Stimulated activated naive B cell treated with anti-CD40 and anti-IgM and Interleukin-4, amounts not matched to agents 10 μg/mL and 1 μg/mL and 100 μg/mL, for 72 hours (primary cell): Measurements from ENCODE around the gene TDRD7.

Experiments
- ATAC-seq, 2 donors: fragments of 150-1000 bp; cut with Tn5 transposase; replicated peaks; 2 replicates each; pipeline ENCODE4 v1.10.0; 2021; ENCODE audit warnings: moderate library complexity in 1 of 2
- DNase-seq: peaks from one replicate; pipeline ENCODE4 v3.0.0; 2021
- H3K27ac Mint-ChIP-seq: one replicate; pipeline ENCODE4 v1.8.0; 2022; ENCODE audit warnings: mild to moderate bottlenecking, mixed read lengths
- H3K27me3 Mint-ChIP-seq, 2 donors: one replicate each; pipeline ENCODE4 v1.8.0; 2022; ENCODE audit warnings: mixed read lengths in 2 of 2
- H3K36me3 Mint-ChIP-seq, 2 donors: one replicate each; pipeline ENCODE4 v1.8.0; 2022; ENCODE audit warnings: mixed read lengths in 2 of 2, mild to moderate bottlenecking in 1 of 2
- H3K4me1 Mint-ChIP-seq, 2 donors: one replicate each; pipeline ENCODE4 v1.8.0; 2022; ENCODE audit warnings: mixed read lengths in 2 of 2, mild to moderate bottlenecking in 1 of 2
- H3K4me3 Mint-ChIP-seq, 2 donors: one replicate each; pipeline ENCODE4 v1.8.0; 2022; ENCODE audit warnings: mild to moderate bottlenecking in 2 of 2, mixed read lengths in 2 of 2, moderate library complexity in 1 of 2
- H3K9me3 Mint-ChIP-seq, 2 donors: one replicate each; pipeline ENCODE4 v1.8.0; 2022; ENCODE audit warnings: mixed read lengths in 2 of 2, mild to moderate bottlenecking in 1 of 2

Gene TDRD7

GRCh38 chr9:97376902-97377301 lies 35.0 kb upstream of the TDRD7 start:
- peaks cover 3 to 30% of the 10 kb centered on the region in 2 donors for H3K36me3 Mint-ChIP-seq
- no peak overlapping the region for H3K4me3 Mint-ChIP-seq
- H3K4me1 Mint-ChIP-seq: peaks cover 7 to 9% of the 10 kb centered on the region in 2 donors
- ATAC-seq (peak in 1 of 2 donors; percentile 36), DNase-seq (no peak)
- H3K27ac Mint-ChIP-seq: no peak overlapping the region
- no peaks in the 10 kb centered on the region for H3K27me3 Mint-ChIP-seq
- H3K9me3 Mint-ChIP-seq: no peaks in the 10 kb centered on the region

- peak; percentile 72 to 84 for ATAC-seq
- peak overlapping the region in 1 of 2 donors; percentile 41 for H3K4me3 Mint-ChIP-seq
- H3K36me3 Mint-ChIP-seq: peaks cover 0 to 18% of the 10 kb centered on the region in 2 donors
- DNase-seq: no peak
- H3K4me1 Mint-ChIP-seq: peaks cover 21 to 42% of the 10 kb centered on the region in 2 donors
- no peaks in the 10 kb centered on the region for H3K9me3 Mint-ChIP-seq
- H3K27ac Mint-ChIP-seq: peak overlapping the region; percentile 33
- H3K27me3 Mint-ChIP-seq: peaks cover 17 to 18% of the 10 kb centered on the region in 2 donors
Observed at GRCh38 chr9:97382099-97382718, 29.7 kb upstream of the TDRD7 start.

GRCh38 chr9:97384406-97385262 lies 27.3 kb upstream of the TDRD7 start:
- DNase-seq (no peak), ATAC-seq (no peak)
- H3K9me3 Mint-ChIP-seq: no peaks in the 10 kb centered on the region
- peaks cover 0 to 9% of the 10 kb centered on the region in 2 donors for H3K36me3 Mint-ChIP-seq
- peaks cover 28 to 35% of the 10 kb centered on the region in 2 donors for H3K27me3 Mint-ChIP-seq
- no peak overlapping the region for H3K4me3 Mint-ChIP-seq
- peaks cover 35 to 66% of the 10 kb centered on the region in 2 donors for H3K4me1 Mint-ChIP-seq
- no peak overlapping the region for H3K27ac Mint-ChIP-seq

DNA sequence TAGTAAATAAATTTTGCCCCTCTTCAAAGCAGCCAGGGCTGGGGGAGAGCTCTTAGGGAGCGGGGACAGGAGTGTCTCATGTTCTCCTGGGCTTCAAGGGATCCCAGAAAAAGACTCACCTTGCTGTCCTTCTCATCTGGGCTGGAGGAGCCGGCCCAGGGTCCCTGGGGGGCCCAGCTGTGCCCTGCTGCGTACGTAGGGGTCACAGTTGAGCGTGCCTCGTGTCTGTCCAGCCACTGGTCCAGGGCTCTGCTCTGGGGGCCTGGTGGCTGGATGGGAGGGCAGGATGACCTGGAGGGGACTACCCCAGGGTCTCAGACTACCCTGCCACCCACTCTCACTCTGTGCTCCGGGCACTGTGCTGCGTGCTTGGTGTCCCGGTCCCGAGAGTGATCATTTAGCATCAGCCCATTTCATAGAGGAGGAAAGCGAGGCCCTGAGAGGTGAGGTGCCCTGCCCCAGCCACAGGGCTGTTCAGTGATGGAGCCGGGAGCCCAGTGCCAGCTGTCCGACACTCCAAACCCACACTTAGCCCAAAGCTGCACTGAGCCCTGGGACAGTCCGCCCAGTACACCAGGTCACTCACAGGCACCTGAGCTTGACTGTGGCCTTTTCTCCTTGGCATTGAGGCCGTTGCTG lies 26.2 kb upstream of the TDRD7 start:
- peaks cover 0 to 7% of the 10 kb centered on the region in 2 donors for H3K36me3 Mint-ChIP-seq
- no peaks in the 10 kb centered on the region for H3K9me3 Mint-ChIP-seq
- H3K27me3 Mint-ChIP-seq: peaks cover 28 to 46% of the 10 kb centered on the region in 2 donors
- ATAC-seq: no peak
- H3K4me1 Mint-ChIP-seq: peaks cover 38 to 66% of the 10 kb centered on the region in 2 donors
- no peak for DNase-seq
- H3K4me3 Mint-ChIP-seq: no peak overlapping the region
- H3K27ac Mint-ChIP-seq: no peak overlapping the region

GRCh38 chr9:97386265-97386633 lies 25.6 kb upstream of the TDRD7 start:
- no peak overlapping the region for H3K27ac Mint-ChIP-seq
- peaks cover 30 to 48% of the 10 kb centered on the region in 2 donors for H3K27me3 Mint-ChIP-seq
- H3K36me3 Mint-ChIP-seq: peaks cover 0 to 3% of the 10 kb centered on the region in 2 donors
- ATAC-seq (no peak), DNase-seq (no peak)
- H3K9me3 Mint-ChIP-seq: no peaks in the 10 kb centered on the region
- H3K4me1 Mint-ChIP-seq: peaks cover 39 to 63% of the 10 kb centered on the region in 2 donors
- no peak overlapping the region for H3K4me3 Mint-ChIP-seq

DNA sequence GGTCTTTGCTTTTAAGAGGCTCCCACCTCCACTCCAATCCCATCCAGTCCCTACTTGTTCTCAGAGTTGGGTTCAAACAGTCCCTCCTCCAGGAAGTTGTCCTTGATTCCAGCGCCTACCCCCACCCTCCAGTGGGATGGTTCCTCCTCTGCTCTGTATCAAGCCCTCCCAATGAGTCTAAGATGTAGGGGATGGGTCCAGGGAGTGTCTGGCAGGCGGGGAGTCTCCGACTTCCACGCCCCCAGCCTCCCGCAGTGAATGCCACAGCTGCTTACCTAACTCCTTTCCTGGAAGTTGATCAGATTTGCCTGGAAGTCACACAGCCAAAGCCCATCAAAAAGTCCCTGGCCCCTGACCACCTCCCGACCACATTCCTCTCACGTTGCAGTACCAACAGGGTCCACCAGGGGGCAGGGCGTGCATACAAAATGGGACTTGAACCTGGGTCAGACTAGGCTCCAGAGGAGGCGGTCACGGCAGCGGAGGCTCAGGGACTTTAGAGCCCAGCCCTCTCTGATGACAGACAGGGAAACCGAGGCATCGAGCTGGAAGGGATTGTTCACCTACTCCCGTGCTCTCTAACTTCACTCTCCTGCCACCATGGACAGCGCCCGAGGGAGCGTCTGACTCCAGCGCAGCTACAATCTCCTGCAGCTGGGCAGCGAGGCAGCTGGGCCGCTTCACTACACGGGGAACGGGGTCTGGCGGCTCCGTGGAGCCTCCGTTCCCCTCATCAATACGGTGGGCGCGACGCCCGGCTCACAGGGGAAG lies 25.0 kb upstream of the TDRD7 start:
- H3K9me3 Mint-ChIP-seq: no peaks in the 10 kb centered on the region
- peaks cover 35 to 55% of the 10 kb centered on the region in 2 donors for H3K27me3 Mint-ChIP-seq
- H3K4me1 Mint-ChIP-seq: peaks cover 40 to 62% of the 10 kb centered on the region in 2 donors
- H3K4me3 Mint-ChIP-seq: peak overlapping the region in 1 of 2 donors; percentile 26
- DNase-seq: peak; percentile 61
- no peak overlapping the region for H3K27ac Mint-ChIP-seq
- peaks cover 0 to 3% of the 10 kb centered on the region in 2 donors for H3K36me3 Mint-ChIP-seq
- ATAC-seq: peak; percentile 26 to 41

- Mint-ChIP-seq H3K36me3 (peaks cover 0 to 3% of the 10 kb centered on the region in 2 donors), H3K27me3 (peaks cover 35 to 61% of the 10 kb centered on the region in 2 donors), H3K9me3 (no peaks in the 10 kb centered on the region), H3K27ac (no peak overlapping the region), H3K4me3 (no peak overlapping the region), H3K4me1 (peaks cover 38 to 56% of the 10 kb centered on the region in 2 donors)
- DNase-seq (no peak), ATAC-seq (no peak)
Observed at GRCh38 chr9:97387504-97387886, 24.4 kb upstream of the TDRD7 start.

DNA sequence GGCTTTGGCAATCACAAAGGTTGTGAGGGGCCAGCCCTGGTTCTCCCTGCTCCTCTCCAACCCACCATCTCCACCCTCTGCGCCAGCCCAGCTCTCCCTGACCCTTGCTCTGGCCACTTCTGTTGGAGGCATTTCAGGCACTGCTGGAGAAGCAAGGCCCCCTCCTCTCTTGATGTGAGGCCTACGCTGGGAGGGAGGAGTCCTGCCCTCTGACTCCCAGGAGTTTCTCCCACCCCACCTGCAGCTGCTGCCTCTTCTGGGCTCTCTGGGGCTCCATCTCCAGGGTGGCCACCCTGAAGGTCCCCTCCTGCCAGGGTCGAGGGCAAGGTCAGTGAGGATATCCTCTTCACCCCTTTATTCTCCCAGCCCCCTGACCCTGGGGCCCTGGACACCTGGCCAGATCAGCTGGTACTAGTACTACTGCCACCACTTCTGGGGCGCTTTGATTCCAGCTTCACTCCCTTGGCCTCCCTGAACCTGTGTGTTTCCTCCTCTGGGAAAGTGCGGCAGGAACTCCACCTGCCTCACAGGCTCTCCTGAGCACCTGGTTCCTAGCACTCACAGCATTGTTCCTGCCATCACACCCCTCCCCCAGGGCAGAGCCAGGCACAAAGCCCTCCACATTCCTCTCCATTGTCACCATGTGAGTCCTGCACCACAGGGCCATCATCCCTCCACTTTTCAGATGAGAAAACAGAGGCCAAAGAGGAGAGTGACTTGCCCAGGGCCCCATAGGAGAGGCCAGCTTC lies 23.8 kb upstream of the TDRD7 start:
- peak overlapping the region; percentile 59 to 65 for H3K4me3 Mint-ChIP-seq
- H3K4me1 Mint-ChIP-seq: peaks cover 36 to 51% of the 10 kb centered on the region in 2 donors
- ATAC-seq (no peak), DNase-seq (no peak)
- peak overlapping the region; percentile 90 for H3K27ac Mint-ChIP-seq
- H3K36me3 Mint-ChIP-seq: peaks cover 0 to 3% of the 10 kb centered on the region in 2 donors
- H3K9me3 Mint-ChIP-seq: no peaks in the 10 kb centered on the region
- H3K27me3 Mint-ChIP-seq: peaks cover 35 to 67% of the 10 kb centered on the region in 2 donors

- Mint-ChIP-seq H3K4me3 (peak overlapping the region; percentile 9 to 26), H3K36me3 (peaks cover 0 to 3% of the 10 kb centered on the region in 2 donors), H3K27me3 (peaks cover 35 to 73% of the 10 kb centered on the region in 2 donors), H3K27ac (peak overlapping the region; percentile 90), H3K9me3 (no peaks in the 10 kb centered on the region), H3K4me1 (peaks cover 40 to 54% of the 10 kb centered on the region in 2 donors)
- ATAC-seq (peak; percentile 94 to 95), DNase-seq (peak; percentile 79)
Observed at GRCh38 chr9:97388721-97389238, 23.1 kb upstream of the TDRD7 start.

DNA sequence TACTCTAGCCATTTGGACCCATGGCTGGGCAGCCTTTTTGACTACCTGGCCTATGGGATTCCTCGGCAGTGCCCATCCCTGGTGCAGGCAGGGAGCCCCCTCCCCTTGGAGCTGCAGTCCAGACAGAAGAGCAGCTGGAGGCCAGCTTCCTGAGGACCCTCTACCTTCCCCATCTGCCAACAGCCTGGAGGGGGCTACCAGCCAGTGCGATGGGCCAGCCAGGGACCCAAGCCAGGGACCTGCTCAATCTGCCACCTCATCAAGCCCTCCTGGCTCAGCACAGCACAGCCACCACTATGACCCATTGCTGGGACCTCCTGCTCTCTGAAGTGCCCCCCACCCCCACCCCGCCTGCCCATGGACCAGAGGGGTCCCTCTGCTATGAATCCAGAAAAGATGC lies 22.6 kb upstream of the TDRD7 start:
- H3K27me3 Mint-ChIP-seq: peaks cover 35 to 78% of the 10 kb centered on the region in 2 donors
- peaks cover 40 to 54% of the 10 kb centered on the region in 2 donors for H3K4me1 Mint-ChIP-seq
- DNase-seq: no peak

GRCh38 chr9:97390791-97391406 lies 21.0 kb upstream of the TDRD7 start:
- Mint-ChIP-seq H3K4me1 (peaks cover 36 to 44% of the 10 kb centered on the region in 2 donors), H3K4me3 (no peak overlapping the region), H3K27ac (no peak overlapping the region), H3K36me3 (peaks cover 0 to 3% of the 10 kb centered on the region in 2 donors), H3K27me3 (peaks cover 29 to 76% of the 10 kb centered on the region in 2 donors), H3K9me3 (no peaks in the 10 kb centered on the region)
- no peak for DNase-seq
- no peak for ATAC-seq

More for the DNA sequence above, 22.6 kb upstream of the TDRD7 start:
- Mint-ChIP-seq H3K36me3 (peaks cover 0 to 3% of the 10 kb centered on the region in 2 donors), H3K27ac (no peak overlapping the region), H3K9me3 (no peaks in the 10 kb centered on the region), H3K4me3 (no peak overlapping the region)
- ATAC-seq: no peak

- Mint-ChIP-seq H3K27ac (no peak overlapping the region), H3K4me1 (peaks cover 15 to 20% of the 10 kb centered on the region in 2 donors), H3K9me3 (peaks cover 0 to 2% of the 10 kb centered on the region in 2 donors), H3K27me3 (peaks cover 8 to 50% of the 10 kb centered on the region in 2 donors), H3K36me3 (peaks cover 1 to 3% of the 10 kb centered on the region in 2 donors), H3K4me3 (no peak overlapping the region)
- no peak for ATAC-seq
- no peak for DNase-seq
Observed at GRCh38 chr9:97394881-97395280, 17.0 kb upstream of the TDRD7 start.
